DMS114 treated with DMSO at 0.1 percent for 48 hours (cell line): ENCODE results near the gene DIPK1B.
A peak's percentile ranks its signal among the peaks of the same experiment; 100 is the strongest.

Source experiments
- DNase-seq: peaks from one replicate; lab custom pipeline; 2025; ENCODE audit not compliant: unreplicated experiment; lab: John Stamatoyannopoulos, UW

DIPK1B gene

DNA sequence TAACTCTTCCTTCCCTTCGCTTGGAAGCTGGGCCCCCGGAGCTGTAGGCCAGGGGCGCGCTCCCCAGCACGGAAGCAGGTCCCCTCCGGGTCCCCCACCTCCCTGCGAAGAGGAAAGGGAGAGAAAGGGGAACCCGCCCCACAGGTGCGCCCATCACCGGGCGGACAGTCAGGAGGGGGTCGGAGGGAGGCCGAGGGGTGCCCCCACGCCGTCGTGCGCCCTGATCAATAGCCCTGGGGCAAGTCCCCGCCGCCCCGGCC is 25.9 kb upstream of the DIPK1B start:
- no peak for DNase-seq

- DNase-seq: peak; percentile 41
Measured at GRCh38 chr9:136686794-136687711, 25.3 kb upstream of the DIPK1B start, which contains the start of gene AGPAT2. TSS of gene AGPAT2 (minus strand) at chr9:136687457. CDS start at chr9:136687357, 100 bp downstream.

GRCh38 chr9:136687721-136688223 is 24.6 kb upstream of the DIPK1B start:
- DNase-seq: no peak

DNA sequence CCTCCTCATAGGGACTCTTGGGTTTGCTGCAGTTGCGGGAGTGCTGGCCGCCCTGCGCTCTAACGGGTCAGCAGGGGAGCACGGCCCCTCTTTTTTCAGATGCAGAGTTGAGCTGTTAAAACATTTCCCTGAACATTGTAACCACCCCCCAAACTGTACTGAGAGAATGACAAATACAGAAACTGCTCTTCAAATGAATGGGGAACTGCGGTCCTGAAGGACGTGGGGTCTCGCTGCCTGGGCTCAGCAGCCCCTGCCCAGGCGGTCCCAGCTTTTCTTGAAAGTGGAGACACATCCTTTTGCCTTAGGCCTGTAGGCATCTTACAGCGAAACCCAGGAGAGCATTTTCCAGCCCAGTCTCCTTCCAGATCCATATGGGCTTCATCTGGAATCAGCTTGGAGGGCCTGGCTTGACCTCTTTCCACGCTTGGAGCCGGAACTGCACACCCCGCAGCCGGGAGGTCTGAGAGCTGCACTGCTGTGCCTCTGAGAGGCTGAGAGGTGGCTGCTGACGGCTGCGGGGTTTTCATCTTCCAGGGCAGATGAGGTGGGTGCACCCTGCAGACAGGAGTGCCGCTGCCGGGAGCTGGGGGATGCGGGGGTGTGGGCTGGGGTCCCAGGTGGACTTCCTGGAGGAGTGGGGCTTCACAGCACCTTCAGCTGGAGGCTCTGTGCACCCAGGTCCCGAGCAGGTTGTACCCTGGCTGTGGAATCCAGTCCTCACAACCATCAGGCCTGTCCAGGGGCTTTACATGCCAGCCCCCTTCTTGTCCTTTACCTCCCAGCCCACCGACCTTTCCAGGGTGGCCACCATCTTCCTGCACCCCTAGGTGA is 23.9 kb upstream of the DIPK1B start:
- DNase-seq: no peak

DNA sequence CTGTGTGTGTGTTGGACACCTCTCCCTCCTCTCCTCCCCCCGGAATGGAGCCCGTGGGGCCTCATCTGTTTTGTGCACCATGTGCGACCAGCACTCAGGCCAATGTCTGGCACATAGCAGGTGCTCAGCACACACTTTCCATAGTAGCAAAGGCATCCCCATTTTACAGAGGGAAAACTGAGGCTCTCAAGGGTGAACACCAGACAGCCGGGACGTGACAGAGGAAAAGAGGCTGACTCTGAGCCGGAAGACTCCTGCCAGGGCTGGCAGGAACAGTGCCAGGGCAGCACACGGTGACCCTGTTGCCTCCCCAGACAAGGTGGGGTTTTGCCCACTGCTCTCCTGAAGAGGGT is 23.3 kb upstream of the DIPK1B start:
- DNase-seq: no peak

GRCh38 chr9:136690104-136690805 is 22.1 kb upstream of the DIPK1B start:
- DNase-seq: no peak

DNA sequence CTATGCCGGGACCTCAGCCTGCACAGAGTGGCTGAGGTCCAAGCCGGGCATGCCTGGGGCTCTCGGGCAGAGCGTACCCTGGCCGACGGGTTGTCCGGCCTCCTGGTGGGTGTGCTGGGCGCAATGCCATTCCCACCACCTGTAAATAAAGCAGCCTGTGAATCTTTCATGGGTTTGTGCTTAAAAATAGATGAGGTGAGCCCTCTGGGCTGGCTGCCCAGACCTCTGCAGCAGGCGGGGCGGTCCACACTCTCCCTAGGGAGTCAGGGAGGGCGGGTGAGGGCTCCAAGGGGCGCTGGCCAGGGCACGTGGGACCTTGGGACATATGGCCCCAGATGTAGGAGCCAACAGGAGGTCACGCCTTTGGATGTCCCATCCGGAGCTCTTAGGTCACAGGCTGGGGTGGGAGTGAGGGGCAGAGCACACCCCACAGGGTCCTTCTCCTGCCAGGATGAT is 21.5 kb upstream of the DIPK1B start:
- no peak for DNase-seq

DNA sequence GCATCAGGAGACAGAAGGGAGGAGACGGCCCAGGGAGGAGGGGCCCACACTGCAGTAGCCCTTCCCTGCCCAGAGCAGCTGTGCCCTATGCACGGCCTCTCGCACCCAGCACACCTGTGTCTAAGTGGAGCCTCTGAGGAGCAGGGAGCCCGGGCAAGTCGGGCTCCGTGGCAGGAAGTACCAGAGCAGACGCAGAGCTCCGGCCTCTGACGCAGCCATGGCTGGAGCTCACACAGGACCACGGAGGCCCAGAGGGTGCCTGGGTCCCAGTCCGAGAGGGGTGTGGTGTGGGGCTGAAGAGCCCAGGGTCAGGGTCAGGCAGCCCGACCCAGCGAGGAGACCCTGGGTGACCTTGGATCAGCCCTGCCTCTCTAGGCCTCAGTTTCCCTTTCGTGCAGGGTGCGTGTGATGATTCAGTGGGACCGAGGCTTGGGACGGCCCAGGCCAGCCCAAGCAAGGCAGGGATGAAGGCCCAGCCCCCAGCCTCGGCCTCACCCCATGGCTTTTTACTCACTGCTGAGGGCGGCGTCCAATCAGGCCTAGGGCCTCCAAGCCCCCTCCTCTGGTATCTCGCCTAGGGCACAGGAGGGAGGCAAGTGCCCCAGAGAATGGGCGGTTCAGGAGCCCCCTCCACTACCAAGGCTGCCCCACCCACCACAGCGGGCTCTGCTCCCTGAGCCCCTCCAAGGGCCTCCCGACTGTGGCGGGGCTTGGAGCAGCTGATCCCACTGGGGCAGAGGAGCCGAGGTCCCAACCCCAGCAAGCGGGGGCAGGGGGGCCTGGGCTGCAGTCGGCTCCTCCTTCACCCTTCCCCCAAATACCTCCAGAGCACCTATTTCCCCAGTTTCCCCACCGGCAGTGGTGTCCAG is 20.8 kb upstream of the DIPK1B start:
- DNase-seq: no peak

GRCh38 chr9:136692185-136693134 is 19.9 kb upstream of the DIPK1B start:
- no peak for DNase-seq

DNA sequence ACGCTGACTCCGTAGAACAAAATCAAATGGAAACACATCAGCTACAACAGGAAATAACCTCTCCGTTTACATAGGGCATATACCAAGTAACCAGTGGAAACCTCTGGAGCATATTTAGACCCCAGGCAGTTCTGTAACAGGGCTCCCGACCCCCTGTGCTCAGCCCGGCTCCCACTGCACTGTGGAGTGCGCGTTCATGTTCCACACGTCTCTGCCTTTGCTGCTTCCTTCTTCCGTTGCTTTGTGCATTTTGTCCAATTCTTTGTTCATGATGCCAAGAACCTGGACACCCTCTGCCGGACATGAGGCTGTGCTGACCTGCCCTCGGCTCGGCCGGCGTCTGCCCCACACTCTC is 19.3 kb upstream of the DIPK1B start:
- no peak for DNase-seq

GRCh38 chr9:136693490-136694162 is 18.7 kb upstream of the DIPK1B start:
- DNase-seq: no peak

GRCh38 chr9:136694163-136694871 is 18.1 kb upstream of the DIPK1B start:
- peak; percentile 9 for DNase-seq

DNA sequence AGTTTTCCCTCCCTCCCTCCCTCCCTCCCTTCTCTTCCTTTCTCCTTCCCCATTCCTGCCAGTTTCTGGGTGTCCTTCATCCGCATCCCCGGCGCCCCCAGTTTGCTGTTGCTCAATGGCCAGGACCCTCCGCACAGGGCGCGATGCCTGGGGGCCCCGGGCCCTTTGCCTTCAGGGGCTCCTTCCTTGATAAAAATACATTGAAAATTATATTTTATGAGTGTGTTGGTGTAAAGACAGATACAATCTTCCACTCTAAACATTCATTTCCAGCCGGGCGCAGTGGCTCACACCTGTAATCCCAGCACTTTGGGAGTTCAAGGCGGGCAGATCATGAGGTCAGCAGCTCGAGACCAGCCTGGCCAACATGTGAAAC is 17.5 kb upstream of the DIPK1B start:
- DNase-seq: no peak

GRCh38 chr9:136695435-136695895 is 16.9 kb upstream of the DIPK1B start:
- DNase-seq: no peak

GRCh38 chr9:136695955-136696354 is 16.4 kb upstream of the DIPK1B start:
- DNase-seq: no peak

- no peak for DNase-seq
Measured at GRCh38 chr9:136696502-136696901, 15.9 kb upstream of the DIPK1B start.

- no peak for DNase-seq
Measured at GRCh38 chr9:136697146-136697820, 15.1 kb upstream of the DIPK1B start.
